Adipose tissue (tissue), 3 donors: ENCODE data around the gene ABCA1. TPM values are rescaled to one million over a fixed set of nuclear protein-coding genes. Genes with fewer than 3 reads are reported as not detected.

Source experiments
- H3K27ac ChIP-seq: one replicate; pipeline ENCODE4 v1.5.1; 2013; ENCODE audit warnings: low read depth, low read length
- WGBS, 3 donors: extraction: QIAGEN DNeasy Blood & Tissue Kit; methylation state at CpG; one replicate each; pipeline ENCODE4 v1.1.7; 2013; 5-methylcytosine and 5-hydroxymethylcytosine counted together
- polyA plus RNA-seq, 3 donors: library from polyadenylated mRNA; stranded (reverse); fragments of 200-250 nt; gene quantifications; one replicate each; pipeline ENCODE4 v1.2.3, GENCODE V29; 2013
- donor health status: healthy with polysubstance abuse.
- donor health status: Bipolar disorder and iron deficiency.
- donor health status: healthy.

ABCA1 gene
- polyA plus RNA-seq, 3 donors = 2.8 to 38.1 (median 14.4) TPM

- WGBS, 3 donors = 67 to 72% (median 69%) methylated on average over 3 of the region's 3 CpGs
- H3K27ac ChIP-seq = no peak overlapping the region
Observed at GRCh38 chr9:104758974-104759373, 169.0 kb downstream of the ABCA1 start.

DNA sequence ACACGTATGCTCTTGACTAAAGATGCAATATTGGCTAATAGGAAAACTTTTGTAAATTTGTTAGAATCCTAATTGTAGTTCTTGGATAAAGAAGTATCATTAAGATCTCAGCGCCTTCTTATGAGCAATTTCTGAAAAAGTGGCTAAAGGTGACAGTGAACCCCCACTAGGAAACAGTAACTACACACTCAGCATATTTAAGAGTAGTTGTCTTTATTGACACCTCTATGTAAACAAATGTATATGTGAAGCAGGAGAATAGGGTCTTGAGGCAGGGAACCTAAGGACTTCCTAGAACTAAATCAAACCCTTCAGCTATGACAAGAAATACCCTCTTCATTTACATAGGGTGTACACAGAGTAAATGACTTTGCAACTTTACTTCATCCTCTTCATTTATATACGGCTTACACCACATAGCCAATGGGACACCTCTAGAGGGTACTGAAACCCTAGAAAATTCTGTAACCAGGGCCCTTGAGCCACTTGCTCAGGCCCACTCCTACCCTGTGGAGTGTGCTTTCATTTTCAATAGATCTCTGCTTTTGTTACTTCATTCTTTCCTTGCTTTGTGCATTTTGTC lies 177.7 kb downstream of the ABCA1 start:
- H3K27ac ChIP-seq = no peak overlapping the region
- 82 to 95% (median 91%) methylated on average over 3 of the region's 3 CpGs for WGBS, 3 donors

GRCh38 chr9:104748359-104749031 lies 179.5 kb downstream of the ABCA1 start:
- no peak overlapping the region for H3K27ac ChIP-seq
- 4 to 8% (median 8%) methylated on average over 19 of the region's 19 CpGs for WGBS, 3 donors

DNA sequence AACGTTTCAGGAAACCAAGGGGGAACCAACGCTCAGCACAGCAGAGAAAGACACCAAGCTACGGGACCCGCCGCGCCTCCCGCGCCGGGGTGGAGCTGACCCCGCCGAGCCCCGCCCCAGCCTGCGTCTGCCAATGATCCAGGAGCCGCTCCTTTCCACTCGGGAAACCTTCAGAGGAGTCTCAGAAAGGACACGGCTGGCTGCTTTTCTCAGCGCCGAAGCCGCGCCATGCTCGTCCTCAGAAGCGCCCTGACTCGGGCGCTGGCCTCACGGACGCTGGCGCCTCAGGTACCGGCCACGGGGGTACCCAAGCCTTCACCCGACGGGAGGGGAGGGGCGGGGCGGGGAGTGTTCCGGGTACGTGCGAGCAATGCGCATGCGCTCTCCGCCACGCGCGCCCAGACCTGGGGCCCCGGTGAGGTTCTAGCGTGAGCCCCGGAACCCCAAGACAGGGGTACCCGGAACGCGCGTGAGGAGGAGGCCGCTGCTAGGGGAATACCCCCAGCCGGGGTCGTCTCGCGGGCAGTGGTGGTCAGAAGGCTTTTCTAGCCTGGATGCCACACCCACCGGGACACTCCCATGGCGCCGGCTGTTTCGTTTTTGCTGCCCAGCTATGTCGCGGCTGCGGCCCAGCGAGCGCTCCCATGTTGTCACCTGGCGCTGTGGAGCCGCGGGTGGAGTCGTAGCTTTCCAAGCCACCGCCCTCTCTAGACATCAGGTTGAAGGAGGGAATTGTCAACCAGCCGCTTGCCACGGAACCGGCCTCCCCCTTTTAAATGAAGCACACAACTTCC lies 180.2 kb downstream of the ABCA1 start, which contains the start of gene NIPSNAP3A:
NIPSNAP3A (plus strand) TSS at position 119 of the 794 bp plus-strand sequence; CDS start at position 229, 110 bp downstream.
- no peak within 1 kb of the TSS for H3K27ac ChIP-seq
- WGBS, 3 donors = 0 to 1% (median 0%) methylated on average over 68 to 71 of the region's 71 CpGs

DNA sequence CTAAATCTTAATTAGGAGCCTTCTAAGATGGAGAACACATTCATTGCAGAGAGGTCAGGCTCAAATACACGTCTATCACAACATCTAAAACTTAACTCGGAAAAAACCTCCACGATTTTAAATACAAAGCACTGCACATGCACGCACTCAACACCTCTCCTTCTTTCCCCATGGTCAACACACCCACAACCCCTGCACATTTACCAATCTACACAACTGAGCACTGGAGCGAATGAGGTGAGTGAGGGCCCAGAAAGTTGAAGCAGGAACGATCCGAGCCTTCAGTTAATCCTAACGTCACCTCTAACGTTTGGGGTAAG lies 180.8 kb downstream of the ABCA1 start:
- no peak overlapping the region for H3K27ac ChIP-seq
- WGBS, 3 donors = 0 to 1% (median 1%) methylated on average over 9 of the region's 9 CpGs

DNA sequence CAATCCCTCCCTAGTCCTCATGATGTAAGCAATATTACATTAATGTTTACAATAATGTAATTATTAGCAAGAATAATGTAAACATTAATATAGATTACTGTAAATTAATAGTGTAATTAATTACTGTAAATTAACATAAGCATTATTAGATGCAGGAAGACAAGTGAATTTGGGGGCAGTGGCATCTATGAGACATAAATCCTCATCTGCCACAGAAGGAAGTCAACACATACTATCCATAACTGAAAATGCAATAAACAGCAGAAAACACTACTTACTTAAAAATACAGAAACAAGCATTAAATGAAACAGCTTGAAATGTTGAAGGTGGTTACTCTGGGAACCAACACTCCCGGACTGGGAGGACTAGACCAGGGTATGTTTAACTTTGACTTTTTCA lies 181.2 kb downstream of the ABCA1 start:
- H3K27ac ChIP-seq = no peak overlapping the region
- WGBS, 3 donors = 7 to 17% (median 9%) methylated on average over 1 of the region's 1 CpG

GRCh38 chr9:104746285-104746684 lies 181.7 kb downstream of the ABCA1 start:
- no peak overlapping the region for H3K27ac ChIP-seq
- 49 to 68% (median 56%) methylated on average over 2 of the region's 2 CpGs for WGBS, 3 donors

DNA sequence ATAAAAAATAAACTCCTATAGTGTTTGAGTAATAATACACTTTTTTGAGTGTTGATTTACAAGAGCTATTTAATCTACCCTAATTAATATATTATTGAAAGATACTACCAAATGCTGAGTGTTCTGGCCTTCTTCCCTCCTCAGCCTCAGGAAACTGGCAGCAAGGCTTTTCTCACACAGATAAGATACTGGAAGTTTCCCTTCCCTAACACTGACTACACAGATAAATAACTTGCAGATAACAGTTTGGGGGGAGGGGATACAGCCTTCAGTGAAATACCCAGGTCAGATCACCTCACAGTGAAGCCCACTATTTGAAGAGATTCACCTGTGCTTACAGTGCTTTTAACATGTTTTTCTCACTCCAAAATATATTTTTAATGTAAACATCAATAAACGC lies 182.1 kb downstream of the ABCA1 start:
- H3K27ac ChIP-seq = no peak overlapping the region
- WGBS, 3 donors = 37 to 72% (median 67%) methylated on average over 1 of the region's 1 CpG

DNA sequence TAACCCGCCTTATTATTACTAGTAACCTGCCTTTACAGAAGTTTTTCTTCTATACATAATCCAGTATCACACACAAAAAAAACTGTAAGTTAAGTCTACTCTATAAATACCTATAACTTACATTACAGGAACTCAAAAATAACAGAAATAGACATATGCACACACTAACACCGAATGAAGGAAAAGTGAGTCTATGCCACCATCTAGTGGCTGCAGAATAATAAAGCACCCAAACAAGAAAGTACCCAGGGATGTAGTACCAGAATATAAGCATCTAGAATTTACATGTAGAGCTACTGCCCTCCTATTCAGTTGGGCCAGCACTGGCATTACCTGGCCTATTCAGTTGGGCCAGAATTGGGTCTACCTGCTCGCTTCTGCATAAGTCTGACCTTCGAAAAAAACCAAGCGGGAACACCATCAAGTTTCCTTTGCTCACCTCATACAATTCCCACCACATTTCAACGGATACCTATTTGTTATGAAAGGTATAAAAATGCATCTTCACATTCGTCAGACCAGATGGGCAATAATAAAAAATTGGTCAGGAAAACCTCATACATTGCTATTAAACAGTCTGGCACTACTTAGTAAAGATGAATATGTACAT lies 184.5 kb downstream of the ABCA1 start:
- 26 to 38% (median 37%) methylated on average over 7 of the region's 7 CpGs for whole genome bisulfite sequencing, 3 donors
- H3K27ac ChIP-seq = no peak overlapping the region

GRCh38 chr9:104740621-104741020 lies 187.3 kb downstream of the ABCA1 start:
- H3K27ac ChIP-seq = no peak overlapping the region
- 40 to 55% (median 44%) methylated on average over 1 of the region's 1 CpG for WGBS, 3 donors

DNA sequence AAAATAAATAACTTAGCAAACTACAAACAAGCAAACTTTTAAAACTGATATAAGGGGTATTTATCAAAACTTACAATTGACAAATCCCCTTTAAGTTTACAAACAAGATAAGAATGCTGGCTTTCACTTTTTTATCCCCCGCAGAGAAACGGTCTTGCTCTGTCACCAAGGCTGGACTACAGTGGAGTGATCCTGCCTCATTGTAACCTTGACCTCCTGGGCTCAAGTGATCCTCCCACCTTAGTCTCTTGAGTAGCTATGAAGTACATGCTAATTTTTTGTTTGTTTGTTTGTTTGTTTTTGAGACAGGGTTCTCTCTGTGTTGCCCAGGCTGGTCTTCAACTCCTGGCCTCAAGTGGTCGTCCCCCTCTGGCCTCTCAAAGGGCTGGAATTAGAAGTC lies 189.5 kb downstream of the ABCA1 start:
- no peak overlapping the region for H3K27ac ChIP-seq
- 67 to 80% (median 73%) methylated on average over 3 of the region's 3 CpGs for WGBS, 3 donors

Other genes with a start within 250 kb of the ABCA1 start
- not detected for gene OR13D1, start 233.6 kb downstream of the ABCA1 start, polyA plus RNA-seq
- 10 to 100 TPM; 11.1 to 35.4 (median 27.2) TPM for gene NIPSNAP3A, start 180.5 kb downstream of the ABCA1 start, polyA plus RNA-seq
- 10 to 100 TPM in 1 of 3 donors, 1 to 10 TPM in 2; 2.2 to 12.8 (median 5.1) TPM for gene NIPSNAP3B, start 164.0 kb downstream of the ABCA1 start, polyA plus RNA-seq